Ectodermal cell (in vitro differentiated cells): Measurements from ENCODE around the gene SP5.

Experiments used
- H3K27ac ChIP-seq: 2 replicates; pipeline ENCODE4 v1.7.0; 2013; ENCODE audit warnings: mild to moderate bottlenecking, low read depth, low read length; ENCODE audit not compliant: insufficient read depth, poor library complexity, severe bottlenecking
- H3K27me3 ChIP-seq: 2 replicates; pipeline ENCODE4 v1.7.0; 2013; ENCODE audit warnings: mild to moderate bottlenecking, low read length; ENCODE audit not compliant: insufficient read depth, control insufficient read depth, poor library complexity, severe bottlenecking
- H3K36me3 ChIP-seq: one replicate; pipeline ENCODE4 v1.7.0; 2013; ENCODE audit warnings: low read length; ENCODE audit not compliant: control insufficient read depth, insufficient read depth
- H3K4me1 ChIP-seq: one replicate; pipeline ENCODE4 v1.7.0; 2013; ENCODE audit warnings: low read length; ENCODE audit not compliant: control insufficient read depth, insufficient read depth
- H3K4me3 ChIP-seq: 2 replicates; pipeline ENCODE4 v1.7.0; 2013; ENCODE audit warnings: low read depth, low read length, control low read depth; ENCODE audit not compliant: insufficient read depth
- H3K9me3 ChIP-seq: 2 replicates; pipeline ENCODE4 v1.7.0; 2013; ENCODE audit warnings: mild to moderate bottlenecking, low read length, moderate library complexity; ENCODE audit not compliant: control insufficient read depth
- WGBS, 2 experiments: methylation state at CpG; one replicate each; pipeline ENCODE4 v1.1.7; 2013; ENCODE audit warnings: missing lambda C conversion rate in 2 of 2; 5-methylcytosine and 5-hydroxymethylcytosine counted together

SP5 gene

GRCh38 chr2:170737821-170738220 is 22.7 kb downstream of the SP5 start:
- Histone ChIP-seq H3K4me1 (no peaks in the 10 kb centered on the region), H3K27me3 (no peaks in the 10 kb centered on the region), H3K27ac (no peak overlapping the region), H3K4me3 (no peak overlapping the region), H3K9me3 (no peaks in the 10 kb centered on the region), H3K36me3 (no peaks in the 10 kb centered on the region)
- WGBS, 2 experiments: 91% methylated on average over 4 of the region's 4 CpGs

DNA sequence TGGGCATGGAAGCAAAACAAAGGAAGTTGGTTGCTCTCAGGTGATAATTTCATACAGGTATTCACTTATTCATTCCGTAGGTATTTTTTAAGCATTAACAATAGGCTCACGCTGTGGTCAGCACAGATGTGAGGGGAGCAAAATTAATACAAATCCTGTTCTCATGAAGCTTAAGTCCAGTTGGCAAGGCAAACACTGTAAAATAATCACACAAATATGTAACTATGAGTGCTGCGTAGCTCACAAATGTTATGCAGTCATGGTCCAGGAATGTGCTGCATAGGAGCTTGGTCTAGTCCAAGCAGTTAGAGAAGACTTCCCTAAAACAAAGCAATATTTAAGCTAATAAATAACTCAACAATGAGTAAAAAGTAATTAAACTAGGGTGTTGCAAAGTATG is 23.9 kb downstream of the SP5 start:
- no peaks in the 10 kb centered on the region for H3K9me3 ChIP-seq
- WGBS, 2 experiments: 95 to 97% methylated on average over 3 of the region's 3 CpGs
- H3K36me3 ChIP-seq: no peaks in the 10 kb centered on the region
- no peaks in the 10 kb centered on the region for H3K27me3 ChIP-seq
- H3K4me3 ChIP-seq: no peak overlapping the region
- no peak overlapping the region for H3K27ac ChIP-seq
- no peaks in the 10 kb centered on the region for H3K4me1 ChIP-seq

GRCh38 chr2:170739507-170740046 is 24.4 kb downstream of the SP5 start:
- H3K4me1 ChIP-seq: no peaks in the 10 kb centered on the region
- H3K27me3 ChIP-seq: no peaks in the 10 kb centered on the region
- H3K4me3 ChIP-seq: no peak overlapping the region
- H3K27ac ChIP-seq: no peak overlapping the region
- no peaks in the 10 kb centered on the region for H3K9me3 ChIP-seq
- no peaks in the 10 kb centered on the region for H3K36me3 ChIP-seq
- WGBS, 2 experiments: 91 to 95% methylated on average over 2 to 3 of the region's 3 CpGs

DNA sequence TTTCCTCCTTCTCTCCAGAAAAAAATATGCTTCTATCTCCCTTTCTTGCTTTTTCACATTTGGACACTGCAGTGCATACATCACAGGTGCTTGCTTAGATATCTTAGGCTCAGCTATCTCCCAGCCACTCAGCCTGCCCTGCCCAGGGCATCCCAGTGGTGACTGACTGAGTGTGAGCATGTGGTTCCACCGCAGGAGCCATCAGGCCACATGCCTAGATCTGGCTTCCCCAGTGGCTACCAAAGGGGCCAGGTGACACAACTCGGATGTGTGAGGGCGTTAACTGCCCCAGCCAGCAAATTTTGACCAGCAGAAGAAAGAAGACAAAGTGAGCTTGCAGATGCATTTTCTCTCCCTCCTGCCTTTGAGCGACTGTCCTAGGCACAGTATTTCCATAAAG is 25.5 kb downstream of the SP5 start:
- Histone ChIP-seq H3K27me3 (no peaks in the 10 kb centered on the region), H3K4me3 (no peak overlapping the region), H3K27ac (no peak overlapping the region), H3K9me3 (no peaks in the 10 kb centered on the region), H3K4me1 (no peaks in the 10 kb centered on the region), H3K36me3 (no peaks in the 10 kb centered on the region)
- whole genome bisulfite sequencing, 2 experiments: 78 to 88% methylated on average over 4 of the region's 4 CpGs

- Histone ChIP-seq H3K4me3 (no peak overlapping the region), H3K4me1 (no peaks in the 10 kb centered on the region), H3K36me3 (no peaks in the 10 kb centered on the region), H3K27ac (no peak overlapping the region), H3K9me3 (no peaks in the 10 kb centered on the region), H3K27me3 (no peaks in the 10 kb centered on the region)
- WGBS, 2 experiments: 97% methylated on average over 3 of the region's 3 CpGs
Observed at GRCh38 chr2:170742000-170742399, 26.9 kb downstream of the SP5 start.

DNA sequence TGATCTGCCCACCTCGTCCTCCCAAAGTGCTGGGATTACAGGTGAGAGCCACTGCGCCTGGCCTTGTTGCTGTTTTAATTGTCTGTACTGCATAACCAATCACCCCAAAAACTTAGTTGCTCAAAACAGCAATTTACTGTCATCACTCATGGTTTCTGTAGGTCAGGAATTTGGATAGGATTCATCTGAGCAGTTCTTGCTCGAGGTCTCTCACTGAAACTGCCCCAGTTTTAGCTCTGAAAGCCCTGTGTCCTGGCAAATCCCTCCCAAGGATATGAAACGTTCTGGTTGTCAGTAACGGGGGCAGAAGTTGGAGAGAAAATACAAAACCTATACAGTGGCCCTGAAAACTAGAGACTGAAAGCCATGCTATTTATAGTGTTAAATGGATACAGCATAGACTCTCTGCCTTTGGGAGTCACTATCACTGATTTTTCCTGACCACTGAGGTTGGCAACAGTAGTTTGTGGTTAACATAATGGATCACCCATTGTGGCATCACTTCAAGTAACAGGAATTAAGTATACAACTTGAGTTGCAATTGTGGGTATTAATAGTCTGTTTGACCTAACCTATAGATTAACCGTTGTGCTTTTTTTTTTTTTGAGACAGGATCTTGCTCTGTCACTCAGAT is 27.9 kb downstream of the SP5 start:
- Histone ChIP-seq H3K36me3 (no peaks in the 10 kb centered on the region), H3K27ac (no peak overlapping the region), H3K4me1 (no peaks in the 10 kb centered on the region), H3K27me3 (no peaks in the 10 kb centered on the region), H3K9me3 (no peaks in the 10 kb centered on the region), H3K4me3 (no peak overlapping the region)
- 90 to 92% methylated on average over 6 of the region's 6 CpGs for WGBS, 2 experiments

DNA sequence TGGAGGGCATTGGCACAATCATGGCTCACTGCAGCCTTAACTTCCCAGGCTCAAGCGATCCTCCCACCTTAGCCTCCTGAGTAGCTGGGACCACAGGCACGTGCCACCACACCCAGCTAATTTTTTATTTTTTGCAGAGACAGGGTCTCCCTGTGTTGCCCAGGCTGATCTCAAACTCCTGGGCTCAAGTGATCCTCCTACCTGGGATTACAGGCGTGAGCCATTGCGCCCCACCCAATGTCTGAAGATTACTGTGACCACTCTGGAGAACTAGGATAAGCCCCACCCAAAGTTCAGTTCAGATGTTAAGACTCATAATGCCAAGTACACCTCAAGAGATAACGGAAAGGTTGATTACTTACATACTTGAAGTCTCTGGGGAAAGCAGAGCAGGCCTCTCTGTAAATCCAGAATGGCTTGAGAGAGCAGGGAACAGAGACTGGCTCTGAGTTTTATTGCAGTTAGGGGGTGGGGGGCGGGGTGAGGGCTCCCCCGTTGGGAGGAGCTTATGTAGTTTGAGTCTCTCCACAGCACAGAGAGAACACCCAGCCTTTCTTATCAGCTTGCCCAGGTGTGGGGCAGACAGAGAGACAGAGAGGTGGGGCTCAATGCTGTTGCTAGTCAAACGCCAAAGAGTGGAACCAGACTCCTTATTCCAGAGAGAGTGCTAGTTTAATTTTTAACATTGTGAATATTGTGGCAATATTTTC is 28.5 kb downstream of the SP5 start:
- no peaks in the 10 kb centered on the region for H3K27me3 ChIP-seq
- H3K4me1 ChIP-seq: no peaks in the 10 kb centered on the region
- no peak overlapping the region for H3K4me3 ChIP-seq
- WGBS, 2 experiments: 80 to 85% methylated on average over 8 of the region's 8 CpGs
- H3K9me3 ChIP-seq: no peaks in the 10 kb centered on the region
- H3K27ac ChIP-seq: no peak overlapping the region
- no peaks in the 10 kb centered on the region for H3K36me3 ChIP-seq

DNA sequence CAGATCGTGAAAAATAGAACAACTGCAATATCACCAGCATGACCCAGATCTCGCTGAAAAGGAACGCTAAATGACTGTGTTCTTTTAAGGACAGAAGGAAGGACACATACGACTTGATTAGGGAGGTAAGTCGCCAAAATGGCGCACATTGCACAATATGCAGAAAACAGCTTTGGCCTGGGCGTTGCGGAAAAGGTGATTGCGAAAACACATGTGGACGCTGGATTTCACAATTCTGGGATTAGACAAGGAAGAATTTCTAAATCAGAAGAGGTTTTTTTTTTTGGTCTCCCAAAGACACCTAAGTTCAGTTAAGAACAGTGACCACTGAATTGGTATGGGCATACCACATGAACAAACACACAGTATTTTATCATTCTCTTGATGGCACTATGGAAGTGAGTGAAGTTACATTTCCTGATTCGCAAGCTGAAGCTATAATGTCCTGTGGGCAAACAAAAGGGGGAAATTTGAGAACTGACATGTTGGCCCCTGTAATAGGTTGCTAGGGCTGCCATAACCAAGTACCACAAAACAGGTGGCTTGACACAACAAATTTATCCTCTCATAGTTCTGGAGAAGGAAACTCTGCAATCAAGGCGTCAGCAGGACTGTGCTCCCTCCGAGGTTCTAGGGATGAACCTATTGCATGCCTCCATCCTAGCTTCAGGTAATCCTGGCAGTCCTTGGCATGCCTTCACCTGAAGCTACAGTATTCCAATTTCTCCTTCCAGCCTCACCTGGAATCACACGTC is 29.3 kb downstream of the SP5 start:
- no peaks in the 10 kb centered on the region for H3K36me3 ChIP-seq
- no peak overlapping the region for H3K4me3 ChIP-seq
- H3K9me3 ChIP-seq: no peaks in the 10 kb centered on the region
- H3K27ac ChIP-seq: no peak overlapping the region
- WGBS, 2 experiments: 94% methylated on average over 14 of the region's 14 CpGs
- H3K27me3 ChIP-seq: no peaks in the 10 kb centered on the region
- no peaks in the 10 kb centered on the region for H3K4me1 ChIP-seq

DNA sequence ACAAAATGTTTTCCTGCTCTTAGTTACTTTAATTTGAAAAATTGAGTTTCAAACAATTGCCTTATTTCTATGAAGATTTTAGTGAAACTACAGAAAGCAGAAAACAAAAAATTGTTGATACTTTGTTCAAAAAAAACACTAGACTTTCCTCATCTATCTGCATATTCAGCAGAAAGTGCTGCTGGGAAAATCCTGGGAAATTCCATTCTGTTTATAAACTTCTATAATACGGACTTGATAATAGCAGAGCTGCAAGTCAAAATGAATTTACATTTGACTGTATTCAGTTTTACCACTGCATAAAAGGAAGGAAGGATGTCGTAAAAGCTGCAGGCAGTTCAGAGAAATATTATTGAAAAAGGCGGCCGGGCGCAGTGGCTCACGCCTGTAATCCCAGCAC is 30.2 kb downstream of the SP5 start:
- Histone ChIP-seq H3K4me3 (no peak overlapping the region), H3K27me3 (no peaks in the 10 kb centered on the region), H3K9me3 (no peaks in the 10 kb centered on the region), H3K36me3 (no peaks in the 10 kb centered on the region), H3K27ac (no peak overlapping the region), H3K4me1 (no peaks in the 10 kb centered on the region)
- 95 to 96% methylated on average over 6 of the region's 6 CpGs for WGBS, 2 experiments

GRCh38 chr2:170747921-170748320 is 32.8 kb downstream of the SP5 start:
- H3K27ac ChIP-seq: no peak overlapping the region
- no peaks in the 10 kb centered on the region for H3K36me3 ChIP-seq
- H3K27me3 ChIP-seq: no peaks in the 10 kb centered on the region
- H3K9me3 ChIP-seq: no peaks in the 10 kb centered on the region
- 95 to 97% methylated on average over 4 of the region's 4 CpGs for WGBS, 2 experiments
- H3K4me3 ChIP-seq: no peak overlapping the region
- H3K4me1 ChIP-seq: no peaks in the 10 kb centered on the region
